ENCODE results near the gene RAP1GAP2.

Gene RAP1GAP2

GRCh38 chr17:3012926-3013581, 216.8 kb downstream of the RAP1GAP2 start:
- Histone ChIP-seq H3K9me2 (replicated peaks; ENCODE audit: control insufficient read depth, low read length) (no peaks in the 10 kb centered on the region), H3K27ac (ENCODE audit: low read depth, low read length) (no peak overlapping the region), H3K4me1 (ENCODE audit: control insufficient read depth, low read length) (peaks cover 18% of the 10 kb centered on the region), H4K20me1 (ENCODE audit: control insufficient read depth, insufficient read depth, low read depth, low read length) (no peaks in the 10 kb centered on the region), H3K36me3 (ENCODE audit: control insufficient read depth, low read length) (peaks cover 27% of the 10 kb centered on the region), H3K79me2 (ENCODE audit: control insufficient read depth, low read length) (no peaks in the 10 kb centered on the region), H3K4me2 (ENCODE audit: low read length) (no peak overlapping the region), H3K4me3 (ENCODE audit: low read length) (no peak overlapping the region), H3F3A (ENCODE audit: control insufficient read depth, insufficient read depth) (no peaks in the 10 kb centered on the region), H3K9me3 (ENCODE audit: control insufficient read depth, insufficient read depth, low read length) (no peaks in the 10 kb centered on the region), H3K27me3 (ENCODE audit: control insufficient read depth, low read length) (no peaks in the 10 kb centered on the region)
- TF ChIP-seq CTCF (IDR thresholded peaks at IDR 0.05; ENCODE audit: low read depth, low read length, poor library complexity, severe bottlenecking): peak; percentile 91
- no peak for TF ChIP-seq EZH2phosphoT487 (IDR thresholded peaks at IDR 0.05; ENCODE audit: borderline replicate concordance, low read length)

GRCh38 chr17:3015890-3016289, 219.7 kb downstream of the RAP1GAP2 start:
- Histone ChIP-seq H3K27ac (ENCODE audit: low read depth, low read length) (no peak overlapping the region), H3K79me2 (ENCODE audit: control insufficient read depth, low read length) (no peaks in the 10 kb centered on the region), H3K9me2 (replicated peaks; ENCODE audit: control insufficient read depth, low read length) (no peaks in the 10 kb centered on the region), H3K9me3 (ENCODE audit: control insufficient read depth, insufficient read depth, low read length) (no peaks in the 10 kb centered on the region), H3F3A (ENCODE audit: control insufficient read depth, insufficient read depth) (no peaks in the 10 kb centered on the region), H4K20me1 (ENCODE audit: control insufficient read depth, insufficient read depth, low read depth, low read length) (no peaks in the 10 kb centered on the region), H3K27me3 (ENCODE audit: control insufficient read depth, low read length) (no peaks in the 10 kb centered on the region), H3K4me1 (ENCODE audit: control insufficient read depth, low read length) (peaks cover 9% of the 10 kb centered on the region), H3K36me3 (ENCODE audit: control insufficient read depth, low read length) (peaks cover 19% of the 10 kb centered on the region), H3K4me2 (ENCODE audit: low read length) (no peak overlapping the region), H3K4me3 (ENCODE audit: low read length) (no peak overlapping the region)
- TF ChIP-seq EZH2phosphoT487 (IDR thresholded peaks at IDR 0.05; ENCODE audit: borderline replicate concordance, low read length): no peak

GRCh38 chr17:3017936-3018335, 221.7 kb downstream of the RAP1GAP2 start:
- Histone ChIP-seq H3F3A (ENCODE audit: control insufficient read depth, insufficient read depth) (no peaks in the 10 kb centered on the region), H3K9me3 (ENCODE audit: control insufficient read depth, insufficient read depth, low read length) (peaks cover 11% of the 10 kb centered on the region), H3K79me2 (ENCODE audit: control insufficient read depth, low read length) (no peaks in the 10 kb centered on the region), H3K27me3 (ENCODE audit: control insufficient read depth, low read length) (no peaks in the 10 kb centered on the region), H3K4me3 (ENCODE audit: low read length) (no peak overlapping the region), H4K20me1 (ENCODE audit: control insufficient read depth, insufficient read depth, low read depth, low read length) (no peaks in the 10 kb centered on the region), H3K4me2 (ENCODE audit: low read length) (no peak overlapping the region), H3K27ac (ENCODE audit: low read depth, low read length) (no peak overlapping the region), H3K4me1 (ENCODE audit: control insufficient read depth, low read length) (no peaks in the 10 kb centered on the region), H3K36me3 (ENCODE audit: control insufficient read depth, low read length) (peaks cover 27% of the 10 kb centered on the region), H3K9me2 (replicated peaks; ENCODE audit: control insufficient read depth, low read length) (no peaks in the 10 kb centered on the region)
- no peak for TF ChIP-seq CTCF (IDR thresholded peaks at IDR 0.05; ENCODE audit: low read depth, low read length, poor library complexity, severe bottlenecking)
- no peak for TF ChIP-seq EZH2phosphoT487 (IDR thresholded peaks at IDR 0.05; ENCODE audit: borderline replicate concordance, low read length)

- Histone ChIP-seq H3K36me3 (ENCODE audit: control insufficient read depth, low read length) (peaks cover 31% of the 10 kb centered on the region), H3K4me3 (ENCODE audit: low read length) (no peak overlapping the region), H3K4me1 (ENCODE audit: control insufficient read depth, low read length) (no peaks in the 10 kb centered on the region), H3K9me2 (replicated peaks; ENCODE audit: control insufficient read depth, low read length) (no peaks in the 10 kb centered on the region), H4K20me1 (ENCODE audit: control insufficient read depth, insufficient read depth, low read depth, low read length) (no peaks in the 10 kb centered on the region), H3K27ac (ENCODE audit: low read depth, low read length) (no peak overlapping the region), H3K27me3 (ENCODE audit: control insufficient read depth, low read length) (no peaks in the 10 kb centered on the region), H3K9me3 (ENCODE audit: control insufficient read depth, insufficient read depth, low read length) (peaks cover 14% of the 10 kb centered on the region), H3F3A (ENCODE audit: control insufficient read depth, insufficient read depth) (no peaks in the 10 kb centered on the region), H3K4me2 (ENCODE audit: low read length) (no peak overlapping the region), H3K79me2 (ENCODE audit: control insufficient read depth, low read length) (no peaks in the 10 kb centered on the region)
- no peak for TF ChIP-seq EZH2phosphoT487 (IDR thresholded peaks at IDR 0.05; ENCODE audit: borderline replicate concordance, low read length)
- TF ChIP-seq CTCF (IDR thresholded peaks at IDR 0.05; ENCODE audit: low read depth, low read length, poor library complexity, severe bottlenecking): no peak
Measured at GRCh38 chr17:3019761-3020160, 223.5 kb downstream of the RAP1GAP2 start.

Data from DOHH2 (cell line).